SKM-1 (cell line): ENCODE data around the gene RASL10A.
A peak's percentile ranks its signal among the peaks of the same experiment; 100 is the strongest.

Source experiments
- DNase-seq: peaks from one replicate; lab custom pipeline; 2025; ENCODE audit not compliant: unreplicated experiment; lab: John Stamatoyannopoulos, UW

Gene RASL10A

DNA sequence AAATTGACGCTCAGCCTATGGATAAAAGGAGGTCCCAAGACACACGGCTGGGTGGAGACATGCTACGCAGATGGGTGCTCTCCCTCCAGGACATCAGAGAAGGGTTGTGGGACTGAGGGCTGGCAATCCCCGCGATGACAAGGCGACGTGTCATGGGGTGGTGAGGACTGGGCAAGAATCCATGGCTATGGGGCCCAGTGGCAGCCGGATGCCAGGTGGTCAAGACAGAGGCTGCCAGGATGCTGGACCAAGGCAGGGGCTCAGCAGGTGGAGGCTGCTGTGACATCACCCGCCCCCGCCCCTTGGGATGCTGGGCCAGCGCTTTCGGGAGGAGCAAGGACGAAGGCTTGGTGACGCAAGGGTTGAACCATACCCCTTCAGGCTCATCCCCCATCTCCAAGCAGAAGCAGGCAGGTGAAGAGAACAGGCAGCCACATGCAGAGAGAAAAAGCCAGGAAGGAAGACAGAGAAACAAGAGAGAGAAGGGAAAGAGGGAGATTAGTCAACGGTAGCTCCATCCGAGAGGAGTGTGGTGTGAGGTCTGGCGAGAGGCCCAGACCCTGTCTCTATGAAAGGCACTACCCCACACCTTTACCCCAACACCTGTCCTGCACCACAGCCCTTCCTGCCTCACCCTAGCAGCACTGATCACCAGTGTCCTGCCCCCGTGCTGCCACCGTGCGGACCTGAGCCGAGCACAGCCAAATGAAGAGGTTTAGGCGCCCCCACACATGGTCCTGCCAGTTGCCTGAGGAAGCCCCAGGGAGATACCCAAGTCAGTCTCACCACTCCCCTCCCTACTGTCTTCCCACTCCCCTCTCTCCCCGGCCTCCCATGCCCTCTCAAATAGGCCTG is 24.1 kb upstream of the RASL10A start:
- no peak for DNase-seq

DNA sequence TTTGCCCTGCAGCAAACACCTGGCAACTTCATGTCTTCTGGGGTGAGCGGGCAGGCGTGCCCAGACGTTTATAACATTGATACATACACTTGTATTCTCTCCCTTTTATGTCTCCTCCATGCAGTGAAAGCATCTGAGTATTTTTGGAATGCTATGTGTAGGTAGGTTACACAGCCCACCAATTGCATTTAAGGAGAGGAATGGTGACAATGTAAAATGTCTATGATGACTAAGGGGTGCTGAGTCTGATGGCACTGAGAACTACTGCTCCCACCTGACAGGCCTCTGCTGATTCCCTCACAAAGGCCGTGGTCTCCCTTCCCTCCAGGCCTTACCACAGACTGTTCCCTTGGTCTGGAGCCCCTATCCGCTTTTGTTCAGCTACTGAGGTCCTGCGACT is 22.9 kb upstream of the RASL10A start:
- no peak for DNase-seq

DNA sequence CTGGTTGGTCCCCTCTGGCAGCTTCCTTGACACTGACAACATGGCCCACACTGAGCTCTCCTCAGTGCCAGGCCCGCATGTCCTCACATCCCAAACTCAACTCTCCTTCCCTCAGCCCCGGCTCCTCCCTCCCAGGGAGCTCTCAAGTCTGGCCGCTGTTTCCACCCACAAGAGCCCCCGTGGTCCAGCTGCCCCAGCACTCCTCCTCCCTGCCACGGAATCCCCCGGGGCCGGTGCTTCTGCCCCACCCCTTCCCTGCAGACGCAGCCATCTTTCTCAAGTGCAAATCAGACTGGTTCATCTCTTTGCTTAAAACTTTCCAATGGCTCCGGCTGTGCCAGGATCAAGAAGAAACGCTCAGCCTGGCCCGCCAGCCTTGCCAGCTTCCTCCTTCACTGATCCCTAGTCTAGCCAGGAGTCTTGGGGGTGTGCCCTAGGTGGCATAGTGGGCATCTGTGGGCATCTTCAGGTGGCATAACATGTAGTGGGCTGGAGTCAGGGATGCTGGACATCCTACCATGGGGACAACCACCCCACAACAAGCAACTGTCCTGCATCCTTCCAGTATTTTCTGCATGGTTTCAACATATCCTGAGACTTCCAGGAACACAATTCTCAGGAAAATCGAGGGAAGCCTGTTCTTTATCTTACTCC is 22.3 kb upstream of the RASL10A start:
- no peak for DNase-seq

DNA sequence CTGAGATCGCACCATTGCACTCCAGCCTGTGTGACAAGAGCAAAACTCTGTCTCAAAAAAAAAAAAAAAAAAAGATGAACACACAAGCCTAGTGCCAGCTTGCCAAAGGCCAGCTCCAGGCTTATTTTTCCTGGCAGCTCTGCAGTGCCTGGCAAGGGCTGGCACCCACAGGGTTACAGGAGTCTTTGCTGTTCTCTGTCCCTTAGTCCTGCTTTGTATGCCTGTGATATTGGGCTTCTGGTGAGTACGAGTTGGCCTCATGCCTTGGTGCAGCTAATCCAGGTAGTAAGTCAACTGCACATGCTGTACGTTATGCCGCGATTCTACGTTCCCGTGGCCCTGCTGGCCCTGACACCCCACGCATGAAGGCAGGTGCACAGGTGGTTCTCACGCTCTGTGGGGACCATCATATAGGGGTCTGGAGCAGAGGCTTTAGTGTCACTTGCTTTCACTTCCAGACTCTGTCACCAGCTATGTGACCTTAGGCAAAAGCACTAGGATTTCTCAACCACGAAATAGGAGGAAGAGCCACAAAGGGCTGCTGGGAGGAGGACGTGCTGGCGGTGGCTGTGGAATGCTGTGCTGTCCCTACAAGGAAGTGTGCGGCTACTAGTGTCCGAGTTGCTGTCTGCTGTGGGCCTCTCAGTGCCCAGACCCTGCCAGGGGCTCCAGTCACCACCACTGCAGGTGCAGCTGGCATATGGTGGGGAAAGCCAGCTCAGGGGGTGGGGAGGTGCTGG is 21.4 kb upstream of the RASL10A start:
- no peak for DNase-seq

DNA sequence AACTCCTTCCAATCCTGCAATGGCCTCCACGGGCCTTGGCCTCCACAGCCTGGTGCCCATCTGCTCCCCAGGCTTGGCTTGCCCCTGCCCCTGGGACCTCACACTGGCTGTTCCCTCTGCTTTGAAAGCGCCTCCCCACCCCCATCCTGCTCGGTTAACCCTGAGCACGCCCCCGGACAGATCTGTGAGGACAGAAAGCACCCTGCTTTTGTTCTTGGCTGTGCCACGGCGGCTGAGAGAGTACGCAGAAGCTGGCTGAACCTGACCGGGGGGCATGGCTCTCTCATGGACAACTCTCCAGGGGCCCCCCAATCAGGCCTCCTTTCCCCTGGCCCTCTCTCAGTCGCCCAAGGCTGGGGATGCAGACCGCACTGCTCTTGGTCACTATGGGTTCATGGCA is 20.2 kb upstream of the RASL10A start:
- DNase-seq: no peak

DNA sequence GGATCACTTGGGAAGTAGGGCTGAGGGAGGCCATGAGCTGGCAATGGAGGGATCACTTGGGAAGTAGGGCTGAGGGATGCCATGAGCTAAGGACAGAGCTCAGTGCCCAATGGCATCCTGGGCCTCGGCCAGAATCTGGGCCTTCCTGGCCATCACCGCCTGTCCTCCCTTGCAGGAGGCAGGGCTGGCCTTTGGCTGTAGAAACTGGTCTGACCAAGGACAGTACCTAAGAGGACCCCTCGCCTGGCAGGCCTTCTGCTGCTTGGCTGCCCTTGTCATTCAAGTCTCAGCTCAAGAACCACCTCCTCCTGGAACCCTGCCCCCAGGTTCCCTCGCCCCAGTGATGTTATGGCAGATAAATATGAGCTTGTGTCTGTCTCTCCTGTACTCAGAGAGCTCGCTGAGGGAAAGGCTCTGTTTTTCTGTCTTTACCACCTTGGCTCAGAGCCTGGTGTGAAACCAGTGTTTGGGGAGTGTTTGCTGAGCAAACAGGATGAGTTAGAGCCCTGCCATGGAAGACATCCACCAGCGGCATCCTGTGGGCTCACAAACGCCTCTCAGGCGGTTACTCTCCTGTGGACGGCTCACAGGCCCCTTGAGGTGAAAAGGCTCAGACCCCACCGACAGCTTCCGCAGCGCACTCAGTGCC is 19.3 kb upstream of the RASL10A start:
- DNase-seq: no peak

DNA sequence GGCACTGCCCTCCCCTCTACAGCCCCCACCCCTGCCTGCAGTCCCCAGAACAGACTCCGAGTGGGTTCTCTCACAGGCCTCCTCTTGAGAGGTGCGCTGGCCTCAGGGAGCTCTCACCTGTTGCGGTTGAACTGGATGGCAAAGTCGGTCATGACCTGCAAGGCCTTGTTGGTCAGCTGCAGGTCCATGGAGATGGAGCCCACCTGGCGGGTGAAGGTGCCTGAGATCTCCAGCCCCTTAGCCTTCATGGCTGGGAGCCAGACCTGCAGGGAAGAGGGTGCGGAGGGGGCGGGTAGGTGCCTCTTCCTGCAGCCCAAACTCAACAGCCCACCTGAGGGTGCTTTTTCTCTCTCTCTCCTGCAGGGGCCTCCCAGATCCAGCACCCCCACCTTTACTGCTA is 18.7 kb upstream of the RASL10A start:
- DNase-seq: no peak

DNA sequence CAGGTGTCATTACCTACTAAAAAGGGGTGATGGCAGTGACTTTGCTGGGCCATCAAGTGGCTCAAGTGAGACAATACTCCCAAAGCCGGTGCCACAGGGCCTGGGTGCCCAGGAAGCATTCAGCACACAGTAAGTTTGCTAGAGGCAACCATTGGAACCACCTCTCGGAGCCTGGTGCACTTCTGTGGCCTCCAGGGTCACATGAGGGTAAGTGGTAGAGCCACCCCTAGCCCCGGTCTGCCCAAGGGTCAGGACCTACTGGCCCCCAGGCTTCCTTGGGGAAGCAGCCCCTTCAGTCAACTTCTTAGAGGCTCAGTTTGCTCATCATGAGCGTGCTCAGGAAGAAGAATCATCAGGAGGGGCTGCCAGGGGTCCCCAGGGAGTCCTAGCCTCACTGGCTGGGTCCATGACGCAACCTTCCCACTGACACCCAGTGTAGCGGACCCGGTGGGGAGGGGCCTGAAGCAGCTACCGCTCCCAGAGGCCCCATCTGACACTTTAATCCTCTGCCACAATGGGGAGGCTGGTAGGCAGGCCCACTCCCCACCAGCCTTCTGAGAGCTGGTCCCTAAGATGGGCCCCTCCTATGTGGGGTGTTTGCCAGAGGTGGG is 17.5 kb upstream of the RASL10A start:
- DNase-seq: no peak

DNA sequence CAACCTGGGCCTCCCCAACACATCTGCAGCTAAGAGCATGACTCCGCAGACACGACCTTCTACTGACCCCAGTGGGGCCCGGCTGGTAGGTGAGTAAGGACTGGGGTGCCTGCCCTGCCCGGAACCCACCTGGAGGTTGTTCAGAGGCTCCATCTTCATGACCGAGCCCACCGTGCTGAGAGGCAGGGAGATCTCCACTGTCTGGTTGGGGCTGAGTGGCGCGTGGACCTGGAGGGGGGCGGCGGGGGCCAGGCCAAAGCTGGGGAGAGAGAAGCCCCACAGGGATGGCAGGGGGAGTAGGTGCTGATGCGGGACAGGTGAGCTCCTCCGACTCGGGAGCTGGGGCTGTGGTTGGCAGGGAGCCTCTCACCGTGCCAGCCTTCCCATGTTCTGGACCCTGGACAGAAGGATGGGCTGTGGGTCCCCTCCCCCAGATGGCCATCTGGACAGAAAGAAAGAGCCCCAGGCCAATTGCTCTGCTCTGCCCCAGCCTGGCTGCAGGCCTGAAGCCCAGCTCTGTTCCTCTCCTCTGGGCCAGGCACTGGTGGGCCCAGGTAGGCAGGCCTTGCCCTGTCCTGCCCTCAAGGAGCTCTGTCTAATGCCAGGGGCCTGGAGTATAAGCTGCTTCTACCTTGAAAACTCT is 16.3 kb upstream of the RASL10A start:
- DNase-seq: no peak

DNA sequence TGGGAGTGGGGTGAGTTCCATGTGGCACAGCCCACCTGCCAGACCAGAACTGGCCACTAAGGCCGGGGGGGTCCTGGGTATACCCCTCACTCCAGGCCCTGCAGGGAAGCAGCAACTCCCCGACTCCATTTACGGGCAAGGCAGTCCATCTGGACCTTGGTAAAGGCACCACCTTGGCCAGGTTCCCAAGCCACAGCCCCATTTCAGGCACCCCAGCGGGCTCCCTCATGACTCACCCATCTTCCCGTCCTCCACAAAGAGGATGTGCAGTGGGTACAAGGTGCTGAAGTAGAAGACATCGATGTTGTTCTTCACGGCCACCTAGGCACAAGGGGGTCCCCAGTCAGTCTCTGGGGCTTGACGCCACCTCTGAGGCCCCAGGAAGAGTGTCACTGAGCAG is 15.7 kb upstream of the RASL10A start:
- DNase-seq: no peak

DNA sequence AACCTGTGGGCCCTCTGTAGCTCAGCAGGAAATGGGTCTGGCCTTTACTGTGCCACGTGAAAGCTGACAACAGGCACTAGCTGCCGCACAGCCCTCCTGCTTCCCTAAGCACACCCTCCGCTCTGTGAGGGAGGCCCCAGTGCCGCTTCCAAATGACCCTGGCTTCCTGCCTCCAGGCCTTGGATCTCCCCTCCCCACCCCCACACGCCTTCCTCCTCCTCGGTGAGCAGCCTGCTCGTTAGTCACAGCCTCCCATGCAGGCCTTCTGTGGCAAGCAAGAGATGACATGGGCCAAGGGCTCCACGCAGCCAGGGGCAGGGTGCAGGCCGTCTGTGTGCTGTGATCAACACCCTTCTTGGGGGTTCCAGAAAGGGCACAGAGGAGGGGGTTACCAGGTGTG is 15.3 kb upstream of the RASL10A start:
- DNase-seq: peak; percentile 100

DNA sequence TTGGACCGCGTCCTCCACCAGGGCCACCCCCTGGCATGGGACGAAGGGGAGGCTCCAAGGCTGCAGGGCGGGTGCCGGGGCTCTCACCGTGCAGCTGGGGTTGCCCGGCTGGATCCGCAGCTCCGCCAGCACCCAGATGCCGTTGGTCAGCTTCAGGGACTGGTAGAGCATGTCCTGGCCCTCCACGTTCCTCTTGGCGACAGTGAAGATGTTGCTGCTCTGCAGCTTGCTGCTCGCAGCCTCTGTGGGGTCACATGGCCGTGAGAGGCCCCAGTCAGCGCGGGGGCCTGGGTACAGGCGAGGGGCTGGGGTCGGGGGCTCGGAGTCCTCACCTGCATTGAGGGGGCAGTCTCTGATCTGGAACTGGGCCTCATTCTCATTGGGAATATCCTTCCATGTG is 14.8 kb upstream of the RASL10A start:
- no peak for DNase-seq

DNA sequence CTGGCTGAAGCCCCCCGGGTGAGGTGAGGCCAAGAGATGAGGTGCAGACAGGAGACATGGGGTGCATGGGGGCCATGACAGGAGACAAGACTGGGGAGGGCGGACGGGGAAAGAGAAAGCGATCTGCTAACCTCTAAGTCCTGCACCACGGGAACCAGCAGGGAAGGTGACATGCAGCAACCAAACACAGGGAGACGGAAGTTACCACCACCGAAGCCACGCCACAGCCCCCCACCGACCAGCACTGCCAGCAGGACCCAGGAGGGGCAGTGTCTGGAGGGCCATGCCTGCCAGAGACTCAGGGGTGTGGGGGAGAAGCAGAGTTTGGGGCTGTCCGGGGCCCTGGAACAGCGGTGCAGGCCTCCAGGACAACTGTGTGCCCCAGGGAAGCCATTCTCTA is 14.1 kb upstream of the RASL10A start:
- no peak for DNase-seq

DNA sequence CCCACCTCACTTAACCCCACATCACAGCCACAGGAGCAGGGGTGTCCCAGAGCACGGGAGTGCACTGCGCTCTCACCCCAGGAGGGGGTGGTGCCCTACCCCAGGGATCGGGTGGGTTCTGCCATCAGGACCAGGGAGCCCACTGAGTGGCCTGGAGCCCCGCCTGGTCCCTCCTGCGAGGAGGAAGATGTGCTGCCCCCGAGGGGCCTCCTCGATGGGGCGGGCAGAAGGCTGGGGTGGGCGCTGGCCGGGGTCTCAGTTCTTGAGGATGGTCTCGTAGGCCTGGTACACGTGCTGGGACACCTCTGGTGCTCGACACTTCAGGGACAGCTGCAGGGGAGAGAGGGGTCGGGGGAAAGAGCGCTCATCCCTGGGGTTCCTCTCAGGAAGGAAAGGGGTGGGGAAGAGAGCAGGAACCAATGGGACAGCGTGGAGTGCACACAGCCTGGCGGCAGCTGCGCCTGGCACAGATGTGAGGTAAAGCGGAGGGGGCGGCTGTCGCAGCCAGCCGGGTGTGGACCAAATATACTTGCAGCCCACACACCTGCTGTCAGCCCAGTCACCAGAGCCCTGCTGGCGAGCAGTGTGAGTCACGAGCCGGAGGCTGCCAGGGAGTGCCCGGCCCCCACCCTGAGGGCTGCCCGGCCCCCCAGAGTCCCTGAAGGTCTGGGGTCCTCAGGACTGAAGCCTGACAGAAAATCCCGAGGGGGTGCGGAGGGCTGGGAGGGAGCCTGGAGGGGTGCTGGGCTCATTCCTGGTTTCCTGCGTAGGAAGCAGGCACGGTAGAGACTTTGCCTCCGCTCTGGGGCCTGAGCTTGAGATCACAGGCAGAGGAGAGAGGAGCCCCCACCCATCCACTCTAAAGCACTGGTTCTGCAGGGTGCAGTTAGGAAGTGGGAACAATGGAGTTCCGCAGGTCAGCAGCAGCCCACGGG is 13.3 kb upstream of the RASL10A start:
- DNase-seq: no peak

DNA sequence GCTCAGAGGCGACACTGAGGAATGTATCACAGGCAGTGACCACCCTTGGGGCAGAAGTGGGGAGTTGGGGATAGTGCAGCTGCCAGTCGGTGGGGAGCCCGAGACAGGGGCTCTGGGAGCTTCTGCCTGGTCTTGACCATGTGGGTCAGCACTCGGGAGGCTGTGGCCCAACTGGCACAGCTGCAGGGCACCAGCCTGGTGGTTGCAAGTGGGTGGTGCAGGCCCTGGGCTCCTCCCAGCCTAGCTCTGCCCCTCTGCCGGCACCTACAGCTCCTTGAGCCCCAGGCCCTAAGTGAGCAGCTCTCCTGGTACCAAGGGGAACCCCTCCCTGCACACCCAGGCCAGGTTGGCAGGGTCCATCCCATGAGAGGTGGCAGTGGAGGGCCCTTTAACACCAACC is 12.6 kb upstream of the RASL10A start:
- DNase-seq: no peak

DNA sequence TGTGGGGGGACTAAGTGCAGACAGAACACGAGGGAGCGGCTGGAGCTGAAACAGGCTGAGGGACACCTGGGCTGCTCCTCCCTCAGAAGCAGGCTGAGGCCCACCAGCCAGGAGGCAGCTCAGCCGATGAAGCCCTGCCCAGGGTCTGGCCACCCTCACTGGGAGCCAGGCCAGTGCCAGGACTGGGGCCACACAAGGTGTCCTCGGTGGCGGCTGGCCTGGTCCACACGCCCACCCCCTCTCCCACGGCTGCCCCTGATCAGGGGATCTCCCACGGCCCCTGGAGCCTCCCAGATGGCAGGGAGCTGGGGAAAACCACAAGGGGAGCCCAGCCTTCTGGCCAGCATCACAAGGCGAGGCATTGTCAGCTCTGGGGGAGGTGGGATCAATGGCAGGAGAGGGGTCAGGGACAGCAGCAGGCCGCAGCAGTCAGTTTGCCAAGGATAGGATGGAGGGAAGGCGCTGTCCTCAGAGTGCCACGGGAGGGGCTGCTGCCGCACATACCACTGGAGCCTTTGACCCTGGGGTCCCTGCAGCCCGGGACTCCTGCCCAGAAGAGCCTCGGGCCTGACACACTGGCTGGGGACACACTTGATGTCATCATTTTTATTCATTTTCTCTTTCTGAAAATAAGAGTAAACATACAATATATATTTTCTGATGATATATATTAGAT is 11.7 kb upstream of the RASL10A start:
- no peak for DNase-seq

DNA sequence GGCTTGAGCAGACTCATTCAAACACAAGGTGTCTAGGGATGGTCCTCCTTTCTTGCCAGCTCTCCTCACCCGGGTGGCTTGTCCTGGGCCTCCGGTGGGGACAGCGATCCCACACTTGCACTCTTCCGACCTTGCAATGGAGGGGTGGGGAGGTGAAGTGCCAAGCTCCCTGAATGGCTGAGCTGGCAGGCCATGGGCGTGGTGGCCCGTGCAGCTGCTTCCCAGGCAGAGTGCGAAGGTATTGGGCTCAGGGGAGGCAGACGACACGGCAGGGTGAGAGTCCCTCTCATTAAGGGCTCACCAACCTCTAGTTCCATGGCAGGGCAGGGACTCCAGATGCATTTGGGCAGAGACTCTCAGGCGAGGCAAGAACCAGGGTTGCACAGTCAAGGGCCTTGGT is 11.0 kb upstream of the RASL10A start:
- no peak for DNase-seq

DNA sequence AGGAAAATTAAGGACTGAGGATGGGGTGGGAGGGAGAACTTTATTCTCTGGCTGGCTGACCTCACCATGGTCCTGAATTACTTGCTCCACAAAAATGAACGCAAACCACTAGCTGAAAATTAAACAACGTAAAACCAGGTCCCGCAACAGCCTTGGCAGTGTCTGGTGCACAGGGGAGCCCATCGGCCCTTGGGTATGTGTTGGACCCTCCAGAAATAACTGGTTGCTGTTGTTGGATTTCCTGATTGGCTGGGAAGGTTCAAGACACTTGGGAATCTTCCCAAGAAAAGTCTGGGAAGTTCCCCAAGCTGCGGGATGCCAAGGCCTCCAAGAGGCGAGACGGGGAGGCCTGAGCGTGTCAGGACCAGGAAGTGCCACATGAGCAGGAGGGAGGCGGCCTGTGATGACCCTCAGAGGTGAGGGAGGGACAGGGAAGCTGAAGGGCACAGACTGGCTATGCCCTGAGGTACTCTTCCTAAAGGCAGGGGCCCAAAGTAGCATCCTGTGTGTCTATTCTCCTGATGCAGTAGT is 10.4 kb upstream of the RASL10A start:
- no peak for DNase-seq

DNA sequence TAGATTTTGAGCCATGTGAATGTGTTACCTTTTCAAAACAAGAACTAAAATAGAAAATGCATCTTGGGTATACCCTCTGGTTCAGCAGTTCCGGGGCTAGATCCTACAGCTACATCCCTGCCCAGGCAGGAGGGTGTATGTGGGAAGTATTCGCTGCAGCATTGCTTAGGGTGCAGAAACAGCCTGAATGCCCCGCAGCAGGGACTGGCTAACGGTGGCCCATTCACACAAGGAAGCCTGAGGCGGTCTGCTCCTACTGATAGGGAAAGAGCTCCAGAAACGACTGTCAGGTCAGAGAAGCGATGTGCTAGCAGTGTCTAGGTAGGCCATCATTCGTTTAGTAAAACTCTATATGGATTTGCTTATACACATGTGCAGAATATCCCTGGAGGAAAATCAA is 9.9 kb upstream of the RASL10A start:
- no peak for DNase-seq
